Left cardiac atrium (tissue), 4 donors: ENCODE measurements around the gene EARS2. TPM values are rescaled to one million over a fixed set of nuclear protein-coding genes. Genes with fewer than 3 reads are reported as not detected.

Experiments used
- ATAC-seq, 2 donors: fragments of 200-7000 bp; cut with Tn5 transposase; one replicate each; pipeline ENCODE4 v1.9.1; 2020; ENCODE audit warnings: mild to moderate bottlenecking in 2 of 2, moderate library complexity in 2 of 2
- DNase-seq: peaks from one replicate; pipeline ENCODE4 v3.0.0-alpha.2; 2020
- intact Hi-C, 2 donors: fragments of 100-400 bp; cut with DNase I; formaldehyde crosslinking; loops; one replicate each; pipeline versions ENCODE4 v1.14.1 to v1.15.1; 2022 to 2023
- total RNA-seq, 2 donors: library from RNA; stranded (reverse); fragmentation: NEBNext Ultra II Directional; extraction: Animal tissue kit (Norgen Biotek cat#: 25700); gene quantifications; one replicate each; pipeline ENCODE4 v1.2.1, GENCODE V29; 2021
- donor health status: DM: no; HTN: yes; CAD: no.
- donor health status: DM: no; HTN: yes; CAD: no; lungs with severe emphysema.
- donor health status: DM: yes; HTN: yes; CAD: no.
- donor health status: Dilated cardiomyopathy.

Gene EARS2
- total RNA-seq, 2 donors from 2014 or later: 16.6 to 19.3 TPM

DNA sequence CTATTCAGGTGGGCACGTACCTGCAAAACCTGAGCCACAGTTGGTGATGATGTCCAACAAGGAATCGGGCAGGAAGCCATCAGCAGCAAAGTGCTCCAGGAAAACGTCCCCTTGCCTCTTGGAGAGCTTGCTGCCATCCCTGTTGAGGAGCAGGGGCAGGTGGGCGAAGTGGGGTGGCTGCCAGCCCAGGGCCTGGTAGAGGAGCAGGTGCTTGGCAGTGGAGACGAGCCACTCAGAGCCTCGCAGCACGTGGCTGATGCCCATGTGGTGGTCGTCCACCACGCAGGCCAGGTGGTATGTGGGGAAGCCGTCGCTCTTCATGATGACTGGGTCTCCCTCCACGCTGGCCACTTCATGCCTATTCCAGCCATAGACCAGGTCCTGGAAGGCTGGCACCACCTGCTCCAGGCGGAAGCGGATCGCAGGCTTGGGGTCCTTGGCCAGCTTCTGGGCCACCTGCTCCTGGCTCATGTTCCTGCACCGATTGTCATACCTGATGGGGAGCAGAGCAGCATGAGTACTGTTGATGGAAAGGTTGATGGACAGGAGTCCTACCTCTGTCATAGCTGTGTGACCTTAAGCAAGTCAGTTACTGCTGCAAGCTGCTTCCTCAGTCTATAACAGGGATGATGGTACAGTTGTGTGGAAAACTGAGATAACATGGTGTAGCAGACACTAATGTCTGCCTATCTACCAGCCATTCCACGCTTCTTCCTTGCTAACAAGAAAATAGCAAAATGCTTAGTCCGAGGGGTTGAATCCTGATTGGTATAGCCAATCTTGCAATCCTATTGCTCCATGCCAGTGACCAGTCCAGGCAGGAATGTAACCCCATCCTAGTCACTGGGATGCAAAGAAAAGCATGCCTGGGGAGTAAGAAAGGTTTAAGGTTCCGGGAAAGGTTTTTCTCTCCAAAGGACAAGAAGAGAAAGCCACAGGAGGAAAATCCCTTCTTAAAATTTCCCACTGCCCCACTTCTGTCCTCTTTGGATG is 22.0 kb downstream of the EARS2 start:
- DNase-seq (no peak), ATAC-seq (no peak)
- intact Hi-C loops: no loop called here

DNA sequence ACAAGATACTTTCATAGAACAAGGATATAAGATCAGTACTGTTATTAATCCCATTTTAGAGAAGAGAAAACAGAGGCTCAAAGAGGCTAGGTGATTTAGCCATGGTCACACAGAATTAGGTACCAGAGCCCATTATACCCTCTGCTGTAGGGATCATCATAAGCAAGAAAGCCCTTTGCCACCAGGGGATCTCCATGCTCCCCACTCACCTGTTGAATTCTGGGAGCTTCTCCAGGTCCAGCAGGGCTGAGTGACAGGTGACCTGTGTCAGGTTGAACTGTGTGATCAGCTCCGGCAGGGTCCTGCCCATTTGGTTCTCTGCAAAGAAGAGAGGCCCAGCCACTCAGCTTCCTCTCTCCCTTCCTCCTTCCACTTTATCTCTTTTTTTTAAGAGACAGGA is 24.7 kb downstream of the EARS2 start:
- no peak for DNase-seq
- ATAC-seq: no peak
- intact Hi-C loops: no loop called here

GRCh38 chr16:23530062-23530461 is 27.1 kb downstream of the EARS2 start:
- DNase-seq: no peak
- intact Hi-C loops: no loop called here
- no peak for ATAC-seq

DNA sequence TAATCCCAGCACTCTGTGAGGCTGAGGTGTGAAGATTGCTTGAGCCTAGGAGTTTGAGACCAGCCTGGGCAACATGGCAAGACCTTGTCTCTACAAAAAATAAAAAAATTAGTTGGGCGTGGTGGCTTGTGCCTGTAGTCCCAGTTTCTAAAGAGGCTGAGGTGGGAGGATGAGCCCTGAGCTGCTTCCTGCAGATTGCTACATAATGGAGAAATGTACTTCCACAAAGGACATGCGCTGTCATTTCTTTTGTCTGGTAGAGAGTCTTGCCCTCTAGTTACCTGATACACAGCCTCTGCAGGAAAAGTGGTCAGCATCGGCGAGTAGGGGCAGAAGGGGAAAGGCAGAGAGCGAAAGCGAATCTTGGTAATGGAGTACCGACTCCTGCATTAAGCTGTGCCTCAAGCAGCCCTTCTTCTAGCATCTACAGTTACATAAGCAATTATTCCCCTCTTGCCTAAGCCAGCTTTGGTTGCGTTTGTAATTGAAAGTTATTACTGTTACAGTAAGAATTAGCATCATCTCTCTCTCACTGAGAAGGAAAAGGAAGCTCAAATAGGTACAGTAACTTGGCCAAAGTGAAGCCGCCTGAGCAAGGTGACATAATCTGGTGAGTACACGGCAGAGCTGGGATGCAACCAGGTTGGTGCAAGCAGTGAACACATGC is 28.4 kb downstream of the EARS2 start:
- intact Hi-C loops: no loop called here
- no peak for DNase-seq
- no peak for ATAC-seq

GRCh38 chr16:23527961-23528643 is 29.0 kb downstream of the EARS2 start:
- DNase-seq: no peak
- intact Hi-C loops: no loop called here
- no peak for ATAC-seq

DNA sequence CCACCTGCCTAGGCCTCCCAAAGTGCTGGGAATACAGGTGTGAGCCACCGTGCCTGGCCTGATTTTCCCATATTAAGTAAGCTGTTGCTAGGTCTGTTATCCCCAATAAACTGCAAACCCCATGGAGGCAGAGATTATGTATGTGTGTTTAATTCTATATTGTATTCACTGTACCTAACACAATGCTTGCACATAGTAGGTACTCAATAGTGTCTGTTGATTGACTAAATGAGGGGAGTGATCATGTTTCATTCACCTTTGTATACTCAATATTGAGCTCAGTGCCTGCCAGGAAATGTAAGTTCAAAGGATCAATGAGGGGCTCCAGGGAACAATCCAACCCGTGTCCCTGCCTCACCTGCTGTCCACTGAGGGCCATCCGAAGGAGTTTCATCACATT is 32.3 kb downstream of the EARS2 start:
- DNase-seq (no peak), ATAC-seq (no peak)
- intact Hi-C loops: no loop called here

DNA sequence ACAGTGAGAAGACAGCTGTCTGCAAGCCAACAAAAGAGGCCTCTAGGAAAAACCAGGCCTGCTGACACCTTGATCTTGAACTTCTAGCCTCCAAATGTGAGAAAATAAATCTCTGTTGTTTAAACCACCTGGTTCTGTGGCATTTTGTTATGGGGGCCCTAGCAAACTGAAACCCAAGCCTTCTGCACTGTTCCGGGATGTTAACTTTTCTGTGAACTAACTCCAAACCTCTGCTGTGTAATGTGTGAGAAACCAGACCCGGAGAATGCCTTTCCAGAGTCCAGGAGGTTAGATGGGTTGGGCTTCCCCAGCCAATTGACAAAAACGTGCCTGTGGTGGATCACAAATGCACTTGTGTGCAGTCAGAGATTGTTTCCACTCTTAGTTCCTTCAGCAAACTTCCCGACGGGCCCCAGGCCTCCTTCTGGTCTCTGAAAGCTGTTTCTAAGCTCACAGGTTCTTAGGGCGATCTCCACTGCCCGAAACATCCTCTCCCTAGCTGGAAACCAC is 33.2 kb downstream of the EARS2 start:
- intact Hi-C loops: no loop called here
- DNase-seq (no peak), ATAC-seq (no peak)

- DNase-seq: no peak
- ATAC-seq: peak in 1 of 2 donors; percentile 48
- intact Hi-C loops: no loop called here
These were observed 33.8 kb downstream of the EARS2 start for GRCh38 chr16:23523321-23523720.

DNA sequence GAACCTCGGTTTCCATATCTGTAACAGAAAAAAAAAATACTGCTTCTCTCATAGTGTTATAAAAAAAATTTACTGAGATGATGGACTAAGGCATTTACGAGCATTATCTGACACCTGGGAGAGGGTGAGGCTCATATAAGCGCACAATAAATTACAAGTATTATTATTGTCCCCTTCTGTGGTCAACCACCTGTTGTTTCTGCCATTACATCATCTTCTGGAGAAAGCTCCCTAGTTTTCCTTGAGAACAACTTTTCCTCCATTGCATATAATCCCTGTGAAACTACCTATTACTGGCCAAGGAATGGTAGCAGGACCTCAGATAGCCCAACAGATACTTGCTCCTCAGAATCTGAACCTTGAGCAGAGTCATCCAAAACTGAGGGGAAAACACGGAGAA is 35.2 kb downstream of the EARS2 start:
- ATAC-seq: no peak
- intact Hi-C loops: no loop called here
- no peak for DNase-seq

- intact Hi-C loops: no loop called here
- no peak for ATAC-seq
These were observed 36.0 kb downstream of the EARS2 start for GRCh38 chr16:23521037-23521743.

GRCh38 chr16:23520500-23520899 is 36.6 kb downstream of the EARS2 start:
- intact Hi-C loops: no loop called here
- ATAC-seq (no peak), DNase-seq (no peak)

More at GRCh38 chr16:23521037-23521743, 36.0 kb downstream of the EARS2 start:
- DNase-seq: no peak

DNA sequence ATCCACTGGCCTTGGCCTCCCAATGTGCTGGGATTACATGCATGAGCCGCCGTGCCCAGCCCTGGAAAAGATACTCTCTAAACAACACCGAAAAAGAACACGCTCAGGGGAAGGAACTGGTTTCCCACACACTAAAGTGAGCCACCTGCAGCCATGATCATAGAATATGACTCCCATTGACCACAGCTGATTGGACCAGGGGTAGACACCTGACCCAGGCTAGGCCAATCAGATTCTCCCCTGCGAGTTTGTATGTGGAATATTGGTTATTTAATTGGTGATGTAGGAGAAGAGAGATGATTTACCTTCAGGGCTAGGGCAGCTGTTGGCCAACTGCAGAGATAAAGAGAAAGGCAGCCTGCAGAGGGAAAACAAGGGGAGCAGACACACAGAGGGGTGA is 37.9 kb downstream of the EARS2 start:
- DNase-seq (no peak), ATAC-seq (no peak)
- intact Hi-C loops: no loop called here

GRCh38 chr16:23518435-23518891 is 38.7 kb downstream of the EARS2 start:
- intact Hi-C loops: no loop called here
- ATAC-seq (no peak), DNase-seq (no peak)

- intact Hi-C loops: no loop called here
- DNase-seq: no peak
- ATAC-seq: peak; percentile 27 to 31
These were observed 40.6 kb downstream of the EARS2 start for GRCh38 chr16:23516366-23517137.

DNA sequence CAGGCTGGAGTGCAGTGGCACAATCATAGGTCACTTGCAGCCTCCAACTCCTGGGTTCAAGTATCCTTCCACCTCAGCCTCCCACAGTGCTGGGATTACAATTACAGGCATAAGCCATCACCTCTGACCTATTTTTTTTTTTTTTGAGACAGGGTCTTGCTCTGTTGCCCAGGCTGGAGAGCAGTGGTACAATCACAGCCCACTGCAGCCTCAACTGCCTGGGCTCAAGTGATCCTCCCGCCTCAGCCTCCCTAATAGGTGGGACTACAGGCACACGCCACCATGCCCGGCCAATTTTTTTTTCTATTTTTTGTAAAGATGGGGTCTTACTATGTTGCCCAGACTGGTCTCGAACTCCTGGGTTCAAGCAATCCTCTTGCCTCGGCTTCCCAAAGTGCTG is 41.3 kb downstream of the EARS2 start:
- ATAC-seq: no peak
- DNase-seq: no peak
- intact Hi-C loops: no loop called here

DNA sequence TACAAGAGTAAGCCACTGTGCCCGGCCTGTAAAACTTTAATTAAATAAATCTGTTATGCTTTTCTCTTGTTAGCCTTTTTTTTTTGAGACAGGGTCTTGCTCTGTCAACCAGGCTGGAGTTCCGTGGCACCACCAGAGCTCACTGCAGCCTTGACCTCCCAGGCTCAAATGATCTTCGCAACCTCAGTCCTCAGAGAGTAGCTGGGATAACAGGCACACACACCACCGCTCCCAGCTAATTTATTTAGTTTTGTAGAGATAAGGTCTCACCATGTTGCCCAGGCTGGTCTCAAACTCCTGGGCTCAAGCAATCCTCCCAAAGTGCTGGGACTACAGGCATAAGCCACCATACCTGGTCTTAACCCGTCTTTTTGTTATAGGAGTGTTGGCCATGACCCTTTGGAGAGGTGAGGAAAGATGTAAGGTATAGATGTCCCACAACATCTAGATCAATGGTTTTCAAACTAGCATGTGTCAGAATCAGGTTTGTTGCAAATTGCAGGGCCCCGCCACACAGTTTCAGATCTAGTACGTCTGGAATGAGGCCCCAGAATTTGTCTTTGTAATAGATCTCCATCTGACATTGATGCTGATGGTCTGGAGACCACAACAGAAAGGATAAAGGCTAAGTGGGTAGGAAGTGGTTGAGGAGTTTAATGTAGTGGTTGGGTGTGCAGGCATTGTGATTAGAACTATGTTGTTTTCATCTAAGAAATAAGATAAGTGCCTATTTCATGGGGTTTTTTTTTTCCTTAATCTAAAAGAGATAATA is 42.6 kb downstream of the EARS2 start:
- intact Hi-C loops: no loop called here
- no peak for DNase-seq
- ATAC-seq: no peak

- DNase-seq (no peak), ATAC-seq (no peak)
- intact Hi-C loops: no loop called here
These were observed 44.9 kb downstream of the EARS2 start for GRCh38 chr16:23512168-23512695.
